ENCODE results near the gene OSTM1. TPM values are rescaled to one million over a fixed set of nuclear protein-coding genes. Genes with fewer than 3 reads are reported as not detected.

The OSTM1 gene
- total and polyA plus RNA-seq, 2 of the 13 experiments (the other 11 are each of a cell fraction or from before 2014, with no cell fraction given), result 8.7 to 20.5 TPM

DNA sequence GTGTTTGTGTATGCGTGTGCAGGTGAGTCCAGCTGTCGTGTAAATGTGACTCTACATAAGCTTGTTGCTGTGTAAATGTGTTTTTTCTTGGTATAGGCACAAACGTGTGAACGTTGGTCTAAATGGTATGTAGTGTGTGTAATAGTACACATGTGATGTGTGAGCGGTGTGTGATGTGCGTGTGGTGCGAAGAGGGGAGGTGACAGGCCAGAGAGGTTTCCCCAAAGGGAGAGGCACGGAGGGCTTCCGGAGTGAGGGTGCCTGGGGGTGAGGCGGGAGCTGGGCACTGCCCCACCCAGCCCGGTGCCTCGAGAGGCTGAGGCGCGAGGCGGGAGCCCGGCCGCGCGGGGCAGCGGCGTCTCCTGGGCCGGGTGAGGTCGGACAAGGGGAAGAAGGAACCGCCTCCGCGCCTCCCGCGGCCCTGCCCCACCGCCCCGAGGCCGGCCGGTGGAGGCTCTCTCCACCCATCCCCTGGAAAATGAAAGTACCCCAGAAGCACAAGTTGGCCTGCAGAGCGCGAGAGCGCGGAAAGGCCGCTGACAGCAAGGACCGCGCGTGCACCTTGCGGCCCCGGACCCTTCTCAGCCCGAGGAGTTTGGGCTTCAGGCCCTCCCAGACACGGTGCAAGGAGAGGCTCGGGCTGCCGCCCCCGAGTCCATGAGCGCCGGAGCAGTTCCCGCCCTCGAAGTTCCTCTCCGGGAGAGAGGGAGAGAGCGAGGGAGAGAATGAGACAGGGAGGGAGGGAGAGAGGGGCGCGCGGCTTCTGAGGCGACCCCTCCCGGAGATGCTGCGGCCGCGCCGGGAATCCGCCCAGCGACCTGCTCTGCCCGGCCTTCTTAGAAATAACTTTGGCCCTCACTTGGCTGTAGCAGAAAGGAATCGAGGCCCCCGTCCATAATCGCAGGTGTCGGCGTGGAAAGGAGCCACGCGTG is 43.2 kb upstream of the OSTM1 start (continued):
- TF ChIP-seq, protein P1, sequence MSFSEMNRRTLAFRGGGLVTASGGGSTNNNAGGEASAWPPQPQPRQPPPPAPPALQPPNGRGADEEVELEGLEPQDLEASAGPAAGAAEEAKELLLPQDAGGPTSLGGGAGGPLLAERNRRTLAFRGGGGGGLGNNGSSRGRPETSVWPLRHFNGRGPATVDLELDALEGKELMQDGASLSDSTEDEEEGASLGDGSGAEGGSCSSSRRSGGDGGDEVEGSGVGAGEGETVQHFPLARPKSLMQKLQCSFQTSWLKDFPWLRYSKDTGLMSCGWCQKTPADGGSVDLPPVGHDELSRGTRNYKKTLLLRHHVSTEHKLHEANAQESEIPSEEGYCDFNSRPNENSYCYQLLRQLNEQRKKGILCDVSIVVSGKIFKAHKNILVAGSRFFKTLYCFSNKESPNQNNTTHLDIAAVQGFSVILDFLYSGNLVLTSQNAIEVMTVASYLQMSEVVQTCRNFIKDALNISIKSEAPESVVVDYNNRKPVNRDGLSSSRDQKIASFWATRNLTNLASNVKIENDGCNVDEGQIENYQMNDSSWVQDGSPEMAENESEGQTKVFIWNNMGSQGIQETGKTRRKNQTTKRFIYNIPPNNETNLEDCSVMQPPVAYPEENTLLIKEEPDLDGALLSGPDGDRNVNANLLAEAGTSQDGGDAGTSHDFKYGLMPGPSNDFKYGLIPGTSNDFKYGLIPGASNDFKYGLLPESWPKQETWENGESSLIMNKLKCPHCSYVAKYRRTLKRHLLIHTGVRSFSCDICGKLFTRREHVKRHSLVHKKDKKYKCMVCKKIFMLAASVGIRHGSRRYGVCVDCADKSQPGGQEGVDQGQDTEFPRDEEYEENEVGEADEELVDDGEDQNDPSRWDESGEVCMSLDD (CRISPR knock-in tag; IDR thresholded peaks at IDR 0.05; ENCODE audit: borderline replicate concordance), result peak; percentile 50; the same call in 1 of the 2 replicates
- TF ChIP-seq JDP2 (CRISPR knock-in tag; IDR thresholded peaks at IDR 0.05; ENCODE audit: borderline replicate concordance) (no peak), FOXP1 (IDR thresholded peaks at IDR 0.05) (no peak), FOXP1 (CRISPR knock-in tag; IDR thresholded peaks at IDR 0.05) (no peak), BRCA1 (CRISPR knock-in tag; IDR thresholded peaks at IDR 0.05) (no peak), ZNF737 (CRISPR knock-in tag; IDR thresholded peaks at IDR 0.05; ENCODE audit: borderline replicate concordance) (no peak), NFAT5 (CRISPR knock-in tag; IDR thresholded peaks at IDR 0.05) (no peak), NRL (CRISPR knock-in tag; IDR thresholded peaks at IDR 0.05; ENCODE audit: borderline replicate concordance) (no peak), ZNF572 (CRISPR knock-in tag; IDR thresholded peaks at IDR 0.05) (no peak), AGO2 (optimal IDR thresholded peaks at IDR 0.05; ENCODE audit: low read depth, low read length) (no peak), KDM2A (CRISPR knock-in tag; IDR thresholded peaks at IDR 0.05; ENCODE audit: borderline replicate concordance, low read depth) (peak; percentile 44; the same call in 1 of the 2 replicates), ZNF501 (CRISPR knock-in tag; IDR thresholded peaks at IDR 0.05) (0 out of 2 replicates have a peak, but pooled peaks have one; percentile 32), RFXANK (CRISPR knock-in tag; IDR thresholded peaks at IDR 0.05) (no peak), HOXA3 (CRISPR knock-in tag; IDR thresholded peaks at IDR 0.05) (0 out of 2 replicates have a peak, but pooled peaks have one; percentile 23), THAP11 (CRISPR knock-in tag; IDR thresholded peaks at IDR 0.05) (no peak)
- TF ChIP-seq, protein P2, sequence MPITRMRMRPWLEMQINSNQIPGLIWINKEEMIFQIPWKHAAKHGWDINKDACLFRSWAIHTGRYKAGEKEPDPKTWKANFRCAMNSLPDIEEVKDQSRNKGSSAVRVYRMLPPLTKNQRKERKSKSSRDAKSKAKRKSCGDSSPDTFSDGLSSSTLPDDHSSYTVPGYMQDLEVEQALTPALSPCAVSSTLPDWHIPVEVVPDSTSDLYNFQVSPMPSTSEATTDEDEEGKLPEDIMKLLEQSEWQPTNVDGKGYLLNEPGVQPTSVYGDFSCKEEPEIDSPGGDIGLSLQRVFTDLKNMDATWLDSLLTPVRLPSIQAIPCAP (CRISPR knock-in tag; IDR thresholded peaks at IDR 0.05; ENCODE audit: low read depth), result no peak
